Endothelial cell of umbilical vein (primary cell): ENCODE data around the gene TMIGD3.

Experiments
- JUN ChIP-seq: IDR thresholded peaks from 2 replicates; pipeline ENCODE4 v1.6.1; 2011; ENCODE audit warnings: borderline replicate concordance, low read depth; ENCODE audit not compliant: insufficient read length, insufficient read depth
- MAX ChIP-seq: IDR thresholded peaks from 2 replicates; pipeline ENCODE4 v1.6.1; 2011; ENCODE audit not compliant: insufficient read depth, insufficient read length
- TF ChIP-seq, protein P1 (sequence below), 2 donors: IDR thresholded peaks; 1 replicate in 1 of 2; 2 replicates in 1 of 2; pipeline ENCODE4 v1.5.1; 2011; ENCODE audit warnings: low read length in 2 of 2, mild to moderate bottlenecking in 2 of 2, moderate library complexity in 2 of 2, control low read depth in 1 of 2, inconsistent platforms in 1 of 2, low read depth in 1 of 2; ENCODE audit not compliant: insufficient read depth in 1 of 2; ENCODE audit errors: extremely low read depth in 1 of 2

DNA sequence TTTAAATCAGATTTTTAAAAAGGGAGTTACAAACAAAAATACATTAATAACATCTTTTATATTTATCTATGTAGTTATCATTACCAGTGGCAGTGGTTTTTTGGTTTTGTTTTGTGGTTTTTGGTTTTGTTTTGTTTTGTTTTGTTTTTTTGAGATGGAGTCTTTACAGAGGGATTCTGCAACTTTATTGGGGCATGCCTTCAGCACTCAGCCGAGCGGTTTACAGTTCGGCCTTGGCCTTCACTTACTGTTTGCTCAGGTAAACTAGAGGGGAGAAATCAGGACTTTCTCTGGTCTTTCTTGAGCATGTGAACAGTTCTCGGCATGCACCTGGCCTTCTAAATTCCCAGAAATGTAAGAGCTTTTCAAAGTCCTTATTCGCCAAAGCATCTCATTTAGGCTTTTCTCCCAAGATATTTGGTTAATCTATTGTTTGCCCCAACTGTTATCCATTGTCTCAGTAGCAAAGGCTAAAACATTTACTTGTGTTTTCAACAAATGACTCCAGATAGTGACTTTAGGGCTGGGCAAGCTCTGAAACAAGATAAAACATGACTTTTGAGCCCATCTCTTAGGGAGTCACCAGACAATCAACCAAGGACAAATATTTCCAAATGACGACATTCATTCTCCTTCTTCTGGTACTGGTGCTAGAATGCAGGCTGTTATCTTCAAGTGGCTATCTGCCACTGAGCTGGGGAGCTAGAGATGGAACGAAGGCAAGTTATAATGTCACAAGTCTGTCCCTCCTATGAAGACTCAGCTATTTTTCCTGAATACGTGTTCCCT is 48.4 kb upstream of the TMIGD3 start:
- TF ChIP-seq, protein P1, sequence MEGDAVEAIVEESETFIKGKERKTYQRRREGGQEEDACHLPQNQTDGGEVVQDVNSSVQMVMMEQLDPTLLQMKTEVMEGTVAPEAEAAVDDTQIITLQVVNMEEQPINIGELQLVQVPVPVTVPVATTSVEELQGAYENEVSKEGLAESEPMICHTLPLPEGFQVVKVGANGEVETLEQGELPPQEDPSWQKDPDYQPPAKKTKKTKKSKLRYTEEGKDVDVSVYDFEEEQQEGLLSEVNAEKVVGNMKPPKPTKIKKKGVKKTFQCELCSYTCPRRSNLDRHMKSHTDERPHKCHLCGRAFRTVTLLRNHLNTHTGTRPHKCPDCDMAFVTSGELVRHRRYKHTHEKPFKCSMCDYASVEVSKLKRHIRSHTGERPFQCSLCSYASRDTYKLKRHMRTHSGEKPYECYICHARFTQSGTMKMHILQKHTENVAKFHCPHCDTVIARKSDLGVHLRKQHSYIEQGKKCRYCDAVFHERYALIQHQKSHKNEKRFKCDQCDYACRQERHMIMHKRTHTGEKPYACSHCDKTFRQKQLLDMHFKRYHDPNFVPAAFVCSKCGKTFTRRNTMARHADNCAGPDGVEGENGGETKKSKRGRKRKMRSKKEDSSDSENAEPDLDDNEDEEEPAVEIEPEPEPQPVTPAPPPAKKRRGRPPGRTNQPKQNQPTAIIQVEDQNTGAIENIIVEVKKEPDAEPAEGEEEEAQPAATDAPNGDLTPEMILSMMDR (IDR thresholded peaks at IDR 0.05; ENCODE audit: extremely low read depth in 1 of 2, insufficient read depth in 1 of 2, low read depth in 1 of 2, low read length in 2 of 2): no peak
- TF ChIP-seq MAX (no peak), JUN (no peak)
